ENCODE data around the gene TBC1D3I.
"Not testable (repeated sequence)": the region's sequence is repeated elsewhere in the genome, so short reads cannot be mapped to it uniquely, and the experiment has no call there.

GRCh38 chr17:36295161-36295560 is 30.8 kb upstream of the TBC1D3I start:
- TF ChIP-seq CTCF, POLR2A (IDR thresholded peaks at IDR 0.05): not testable (repeated sequence)
